Adrenal gland (tissue), 12 donors: ENCODE results near the gene PDE7B. TPM values are rescaled to one million over a fixed set of nuclear protein-coding genes. Genes with fewer than 3 reads are reported as not detected.
A peak's percentile ranks its signal among the peaks of the same experiment; 100 is the strongest.

ENCODE experiments used
- DNase-seq, 7 donors: peaks; one replicate each; pipeline ENCODE4 v3.0.0-alpha.2; 2019 to 2020
- H3K27ac ChIP-seq, 5 donors: fragments of 200-600 bp; sonication (generic) in 4 of 5; 1 replicate in 3 of 5; 2 replicates in 2 of 5; pipeline versions ENCODE4 v1.5.1 to v1.8.0; 2016 to 2020; ENCODE audit warnings: mild to moderate bottlenecking in 1 of 5
- H3K27me3 ChIP-seq: fragments of 200-600 bp; 2 replicates; pipeline ENCODE4 v1.8.0; 2021
- H3K36me3 ChIP-seq, 2 donors: fragments of 200-600 bp; replicated peaks in 1 of 2; 1 replicate in 1 of 2; 2 replicates in 1 of 2; pipeline versions ENCODE4 v1.5.1 to v1.8.0; 2018 to 2022
- H3K4me1 ChIP-seq, 2 donors: fragments of 200-600 bp; replicated peaks in 1 of 2; 1 replicate in 1 of 2; 2 replicates in 1 of 2; pipeline versions ENCODE4 v1.5.1 to v1.8.0; 2018 to 2021
- H3K4me3 ChIP-seq, 4 donors: fragments of 200-600 bp; sonication (generic) in 3 of 4; one replicate each; pipeline ENCODE4 v1.5.1; 2016 to 2018
- H3K9me3 ChIP-seq, 3 donors: fragments of 200-600 bp; sonication (generic) in 1 of 3; replicated peaks in 1 of 3; 1 replicate in 2 of 3; 2 replicates in 1 of 3; pipeline versions ENCODE4 v1.5.1 to v1.8.0; 2016 to 2021
- CTCF ChIP-seq, 6 experiments: fragments of 450-650 bp in 4 of 6; fragments of 200-600 bp in 2 of 6; sonication (generic) in 1 of 6; IDR thresholded peaks; 1 replicate in 5 of 6; 2 replicates in 1 of 6; pipeline versions ENCODE4 v1.5.1 to v1.8.0; 2016 to 2021; ENCODE audit warnings: antibody characterized with exemption in 6 of 6, mild to moderate bottlenecking in 2 of 6, moderate library complexity in 1 of 6
- POLR2A ChIP-seq, 2 donors: fragments of 450-650 bp; IDR thresholded peaks; one replicate each; pipeline ENCODE4 v1.6.1; 2017; ENCODE audit warnings: antibody characterized with exemption in 2 of 2, mild to moderate bottlenecking in 2 of 2, moderate library complexity in 1 of 2
- WGBS, 4 donors: extraction: QIAGEN DNeasy Blood & Tissue Kit in 2 of 4; methylation state at CpG; one replicate each; pipeline versions ENCODE4 v1.1.5 to v1.1.7; 2013 to 2017; 5-methylcytosine and 5-hydroxymethylcytosine counted together
- intact Hi-C, 2 donors: fragments of 100-400 bp; cut with DNase I; formaldehyde crosslinking; loops; one replicate each; pipeline versions ENCODE4 v1.14.1 to v1.15.0; 2022 to 2023
- polyA plus RNA-seq, 3 donors: library from polyadenylated mRNA; stranded (reverse); fragments of 200-250 nt in 2 of 3; fragments of 350-450 nt in 1 of 3; fragmentation: Illumina TruSeq in 1 of 3; extraction: RNeasy Lipid Tissue Mini Kit (QIAGEN cat#74804) in 1 of 3; gene quantifications; one replicate each; pipeline ENCODE4 v1.2.3, GENCODE V29; 2013 to 2014
- total RNA-seq, 9 donors: library from RNA; depleted of rRNA in 4 of 9; stranded (reverse); fragments of >200 nt in 4 of 9; fragments of 120-200 nt in 1 of 9; fragmentation: NEBNext Ultra II Directional in 1 of 9; extraction: Animal tissue kit (Norgen Biotek cat#: 25700) in 1 of 9; gene quantifications; one replicate each; pipeline versions ENCODE4 v1.1.0 to v1.2.4, GENCODE V29; 2013 to 2023
- donor health status: healthy with polysubstance abuse.
- donor health status: Bipolar disorder and iron deficiency.
- donor health status: DM: yes; HTN: yes; CAD: no.
- donor health status: DM: no; HTN: no; CAD: no.
- donor health status: DM: no; HTN: no; CAD: no.
- donor health status: DM: yes; HTN: yes; CAD: no.

The PDE7B gene
- total and polyA plus RNA-seq, 12 donors, result 1.3 to 11.5 (median 5.2) TPM

GRCh38 chr6:135891710-135892109, 40.2 kb downstream of the PDE7B start:
- intact Hi-C loops, result no loop called here
- no peaks in the 10 kb centered on the region for H3K4me1 ChIP-seq
- H3K27me3 ChIP-seq, result no peaks in the 10 kb centered on the region
- DNase-seq, result no peak
- H3K27ac ChIP-seq, result no peak overlapping the region
- no peak for TF ChIP-seq POLR2A (IDR thresholded peaks at IDR 0.05)
- TF ChIP-seq CTCF (IDR thresholded peaks at IDR 0.05), result no peak
- no peaks in the 10 kb centered on the region for H3K9me3 ChIP-seq
- H3K36me3 ChIP-seq, result no peaks in the 10 kb centered on the region
- H3K4me3 ChIP-seq, result no peak overlapping the region

GRCh38 chr6:135895231-135895911, 43.9 kb downstream of the PDE7B start:
- H3K4me1 ChIP-seq, result no peaks in the 10 kb centered on the region
- DNase-seq, result no peak
- no peaks in the 10 kb centered on the region for H3K36me3 ChIP-seq
- WGBS, 4 donors, result 89 to 92% (median 91%) methylated on average over 8 of the region's 8 CpGs
- no peak for TF ChIP-seq POLR2A (IDR thresholded peaks at IDR 0.05)
- no peak for TF ChIP-seq CTCF (IDR thresholded peaks at IDR 0.05)
- no peak overlapping the region for H3K27ac ChIP-seq
- no peaks in the 10 kb centered on the region for H3K9me3 ChIP-seq
- H3K4me3 ChIP-seq, result no peak overlapping the region
- H3K27me3 ChIP-seq, result no peaks in the 10 kb centered on the region
- intact Hi-C loops, result no loop called here

GRCh38 chr6:135897087-135897486, 45.6 kb downstream of the PDE7B start:
- 89 to 100% (median 96%) methylated on average over 1 of the region's 1 CpG for WGBS, 4 donors
- TF ChIP-seq POLR2A (IDR thresholded peaks at IDR 0.05) (no peak), CTCF (IDR thresholded peaks at IDR 0.05) (no peak)
- H3K27ac ChIP-seq, result no peak overlapping the region
- DNase-seq, result no peak
- H3K36me3 ChIP-seq, result no peaks in the 10 kb centered on the region
- no peak overlapping the region for H3K4me3 ChIP-seq
- no peaks in the 10 kb centered on the region for H3K9me3 ChIP-seq
- H3K27me3 ChIP-seq, result no peaks in the 10 kb centered on the region
- intact Hi-C loops, result no loop called here
- peaks cover 0 to 7% of the 10 kb centered on the region in 2 donors for H3K4me1 ChIP-seq

GRCh38 chr6:135901774-135902524, 50.4 kb downstream of the PDE7B start:
- intact Hi-C loops, result no loop called here
- H3K4me1 ChIP-seq, result peaks cover 0 to 16% of the 10 kb centered on the region in 2 donors
- peak overlapping the region in 3 of 5 donors; percentile 17 to 82 (median 46) for H3K27ac ChIP-seq
- TF ChIP-seq CTCF (IDR thresholded peaks at IDR 0.05) (no peak), POLR2A (IDR thresholded peaks at IDR 0.05) (no peak)
- no peaks in the 10 kb centered on the region for H3K27me3 ChIP-seq
- no peaks in the 10 kb centered on the region for H3K9me3 ChIP-seq
- H3K4me3 ChIP-seq, result peak overlapping the region in 1 of 4 donors; percentile 16
- DNase-seq, result peak; percentile 38 to 72 (median 55)
- H3K36me3 ChIP-seq, result no peaks in the 10 kb centered on the region
- WGBS, 4 donors, result 23 to 39% (median 30%) methylated on average over 6 of the region's 6 CpGs
